ENCODE measurements around the gene NISCH. TPM values are rescaled to one million over a fixed set of nuclear protein-coding genes. Genes with fewer than 3 reads are reported as not detected.

The NISCH gene
- total RNA-seq, 1 experiment from 2014 or later: 72.8 TPM

GRCh38 chr3:52534281-52535183 is 79.1 kb downstream of the NISCH start:
- Histone ChIP-seq H3K4me1 (ENCODE audit: control insufficient read depth in 1 of 2, insufficient read depth in 2 of 2, low read length in 2 of 2) (peaks cover 14 to 43% of the 10 kb centered on the region in 2 experiments; a peak in 3 of 4 replicates), H4K20me1 (ENCODE audit: insufficient read depth) (no peaks in the 10 kb centered on the region), H3K27me3 (ENCODE audit: insufficient read depth, low read length) (no peaks in the 10 kb centered on the region), H3K4me2 (ENCODE audit: low read length) (peak overlapping the region; percentile 53), H3K9me2 (ENCODE audit: insufficient read depth) (no peaks in the 10 kb centered on the region), H3K9me3 (ENCODE audit: control insufficient read depth in 1 of 2, insufficient read depth in 1 of 2, low read depth in 1 of 2, low read length in 2 of 2) (no peaks in the 10 kb centered on the region), H3K4me3 (replicated peaks in 1 of 2; ENCODE audit: low read depth in 1 of 2, low read length in 2 of 2) (peak overlapping the region; percentile 23 to 36; a peak in 3 of 4 replicates), H3K79me2 (ENCODE audit: insufficient read depth, low read length) (peaks cover 59% of the 10 kb centered on the region), H3K36me3 (ENCODE audit: control insufficient read depth in 1 of 2, insufficient read depth in 2 of 2, low read length in 2 of 2) (no peaks in the 10 kb centered on the region; a peak in 1 of 4 replicates), H2AFZ (ENCODE audit: low read depth, low read length, poor library complexity, severe bottlenecking) (no peak overlapping the region), H3K9ac (ENCODE audit: low read length) (peak overlapping the region; percentile 37), H3K27ac (ENCODE audit: low read depth, low read length) (peak overlapping the region; percentile 62)
- RAD21 ChIA-PET (ENCODE audit: low non-redundant PET in 1 of 2, low total read pairs in 2 of 2, uncharacterized antibody in 2 of 2, unreplicated experiment in 2 of 2): no interaction called here
- intact Hi-C loops (cut with micrococcal nuclease): no loop called here
- ATAC-seq (no peak), DNase-seq (ENCODE audit: low read depth, low spot score) (no peak)
- BruUV-seq (replicated peaks): no TSS peak
- no peak for TF ChIP-seq RAD21 (IDR thresholded peaks at IDR 0.05; ENCODE audit: low read depth)
- TF ChIP-seq TCF7L2 (IDR thresholded peaks at IDR 0.05; ENCODE audit: borderline replicate concordance, extremely low read depth, insufficient read depth, insufficient read length): no peak
- no peak for TF ChIP-seq SP1 (IDR thresholded peaks at IDR 0.05; ENCODE audit: low read depth)
- no peak for TF ChIP-seq FOSL1 (IDR thresholded peaks at IDR 0.05; ENCODE audit: low read depth)
- no peak for TF ChIP-seq ZNF274 (IDR thresholded peaks at IDR 0.05; ENCODE audit: low read depth, low read length)
- no peak for TF ChIP-seq POLR2A (IDR thresholded peaks at IDR 0.05; ENCODE audit: borderline replicate concordance, extremely low read depth, insufficient read depth, insufficient read length)
- no peak for TF ChIP-seq EZH2 (IDR thresholded peaks at IDR 0.05)
- no peak for TF ChIP-seq JUND (IDR thresholded peaks at IDR 0.05)
- no peak for TF ChIP-seq SIN3A (IDR thresholded peaks at IDR 0.05; ENCODE audit: low read depth)
- no peak for TF ChIP-seq ZFX (IDR thresholded peaks at IDR 0.05)
- no peak for TF ChIP-seq EGR1 (IDR thresholded peaks at IDR 0.05; ENCODE audit: low read depth)
- TF ChIP-seq CEBPB (IDR thresholded peaks at IDR 0.05; ENCODE audit: low read depth): no peak
- no peak for TF ChIP-seq YY1 (IDR thresholded peaks at IDR 0.05; ENCODE audit: extremely low read depth, insufficient replicate concordance, low read depth, low read length)
- no peak for TF ChIP-seq ZBTB33 (IDR thresholded peaks at IDR 0.05; ENCODE audit: extremely low read depth, insufficient replicate concordance, low read length)
- TF ChIP-seq MAX (IDR thresholded peaks at IDR 0.05): no peak
- no peak for TF ChIP-seq CTCF (IDR thresholded peaks at IDR 0.05 in 2 of 3, conservative IDR thresholded peaks at IDR 0.05 in 1 of 3; ENCODE audit: borderline replicate concordance in 1 of 3, insufficient read depth in 1 of 3, low read depth in 2 of 3, low read length in 2 of 3)
- TF ChIP-seq CBX3 (IDR thresholded peaks at IDR 0.05; ENCODE audit: low read depth): no peak
- TF ChIP-seq POLR2AphosphoS5 (IDR thresholded peaks at IDR 0.05; ENCODE audit: low read depth, low read length): no peak
- TF ChIP-seq ELF1 (IDR thresholded peaks at IDR 0.05; ENCODE audit: borderline replicate concordance, low read depth): no peak
- CTCF ChIA-PET: no interaction called here
- POLR2A ChIA-PET: no interaction called here

Measured in HCT116 (cell line).